ENCODE measurements around the gene EXOC8. TPM values are rescaled to one million over a fixed set of nuclear protein-coding genes. Genes with fewer than 3 reads are reported as not detected.

Gene EXOC8
- total and polyA plus RNA-seq, 9 of the 15 experiments (the other 6 are each of a cell fraction or from before 2014, with no cell fraction given): 2.1 to 13.6 (median 7.2) TPM

DNA sequence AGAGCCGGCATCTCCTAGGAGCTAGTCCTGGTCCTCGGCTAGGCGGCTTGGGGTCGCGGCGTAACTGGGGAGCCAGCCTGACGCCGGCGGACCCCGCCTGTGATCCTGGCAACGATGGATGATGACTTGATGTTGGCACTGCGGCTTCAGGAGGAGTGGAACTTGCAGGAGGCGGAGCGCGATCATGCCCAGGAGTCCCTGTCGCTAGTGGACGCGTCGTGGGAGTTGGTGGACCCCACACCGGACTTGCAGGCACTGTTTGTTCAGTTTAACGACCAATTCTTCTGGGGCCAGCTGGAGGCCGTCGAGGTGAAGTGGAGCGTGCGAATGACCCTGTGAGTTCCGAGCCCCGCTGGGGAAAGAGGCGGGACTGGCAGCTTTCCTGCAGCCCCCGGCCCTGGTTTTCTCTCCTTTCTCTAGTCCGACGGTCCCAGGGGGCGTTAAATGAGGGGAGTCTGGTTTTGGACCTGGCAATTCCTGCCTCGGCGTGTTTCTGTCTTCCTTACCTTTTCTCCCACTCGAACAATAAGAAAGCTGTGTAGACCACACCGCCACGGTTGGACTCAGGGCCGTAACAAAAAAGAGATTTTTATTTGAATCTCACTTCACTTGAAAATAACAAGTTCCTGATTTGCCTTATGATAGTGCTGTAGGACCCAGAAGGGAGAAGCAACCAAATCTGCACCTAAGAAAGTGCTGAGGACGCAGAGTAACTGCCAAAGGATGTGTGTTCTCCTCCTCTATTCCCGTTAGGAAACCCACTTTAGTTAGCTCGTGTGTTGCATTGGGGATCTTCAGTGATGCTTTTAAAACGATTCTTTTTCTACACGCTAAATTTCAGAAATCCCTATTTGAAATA lies 847 bp upstream of the EXOC8 start, which contains the start of gene SPRTN (continued):
- TF ChIP-seq, protein P1, sequence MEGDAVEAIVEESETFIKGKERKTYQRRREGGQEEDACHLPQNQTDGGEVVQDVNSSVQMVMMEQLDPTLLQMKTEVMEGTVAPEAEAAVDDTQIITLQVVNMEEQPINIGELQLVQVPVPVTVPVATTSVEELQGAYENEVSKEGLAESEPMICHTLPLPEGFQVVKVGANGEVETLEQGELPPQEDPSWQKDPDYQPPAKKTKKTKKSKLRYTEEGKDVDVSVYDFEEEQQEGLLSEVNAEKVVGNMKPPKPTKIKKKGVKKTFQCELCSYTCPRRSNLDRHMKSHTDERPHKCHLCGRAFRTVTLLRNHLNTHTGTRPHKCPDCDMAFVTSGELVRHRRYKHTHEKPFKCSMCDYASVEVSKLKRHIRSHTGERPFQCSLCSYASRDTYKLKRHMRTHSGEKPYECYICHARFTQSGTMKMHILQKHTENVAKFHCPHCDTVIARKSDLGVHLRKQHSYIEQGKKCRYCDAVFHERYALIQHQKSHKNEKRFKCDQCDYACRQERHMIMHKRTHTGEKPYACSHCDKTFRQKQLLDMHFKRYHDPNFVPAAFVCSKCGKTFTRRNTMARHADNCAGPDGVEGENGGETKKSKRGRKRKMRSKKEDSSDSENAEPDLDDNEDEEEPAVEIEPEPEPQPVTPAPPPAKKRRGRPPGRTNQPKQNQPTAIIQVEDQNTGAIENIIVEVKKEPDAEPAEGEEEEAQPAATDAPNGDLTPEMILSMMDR (IDR thresholded peaks at IDR 0.05 in 2 of 3, conservative IDR thresholded peaks at IDR 0.05 in 1 of 3; ENCODE audit: insufficient read depth in 2 of 3, low read depth in 1 of 3, low read length in 3 of 3): peak in 1 of 3 experiments; percentile 27; a peak in 1 of 6 replicates
- TF ChIP-seq MED1 (CRISPR knock-in tag; IDR thresholded peaks at IDR 0.05; ENCODE audit: borderline replicate concordance): no peak
- no peak for TF ChIP-seq CXXC5 (CRISPR knock-in tag; IDR thresholded peaks at IDR 0.05)
- TF ChIP-seq ZBTB33 (CRISPR knock-in tag; IDR thresholded peaks at IDR 0.05): no peak; the same call in 1 of the 2 replicates
- TF ChIP-seq, protein P2, sequence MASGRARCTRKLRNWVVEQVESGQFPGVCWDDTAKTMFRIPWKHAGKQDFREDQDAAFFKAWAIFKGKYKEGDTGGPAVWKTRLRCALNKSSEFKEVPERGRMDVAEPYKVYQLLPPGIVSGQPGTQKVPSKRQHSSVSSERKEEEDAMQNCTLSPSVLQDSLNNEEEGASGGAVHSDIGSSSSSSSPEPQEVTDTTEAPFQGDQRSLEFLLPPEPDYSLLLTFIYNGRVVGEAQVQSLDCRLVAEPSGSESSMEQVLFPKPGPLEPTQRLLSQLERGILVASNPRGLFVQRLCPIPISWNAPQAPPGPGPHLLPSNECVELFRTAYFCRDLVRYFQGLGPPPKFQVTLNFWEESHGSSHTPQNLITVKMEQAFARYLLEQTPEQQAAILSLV (tag; IDR thresholded peaks at IDR 0.05): no peak
- TF ChIP-seq, protein P3, sequence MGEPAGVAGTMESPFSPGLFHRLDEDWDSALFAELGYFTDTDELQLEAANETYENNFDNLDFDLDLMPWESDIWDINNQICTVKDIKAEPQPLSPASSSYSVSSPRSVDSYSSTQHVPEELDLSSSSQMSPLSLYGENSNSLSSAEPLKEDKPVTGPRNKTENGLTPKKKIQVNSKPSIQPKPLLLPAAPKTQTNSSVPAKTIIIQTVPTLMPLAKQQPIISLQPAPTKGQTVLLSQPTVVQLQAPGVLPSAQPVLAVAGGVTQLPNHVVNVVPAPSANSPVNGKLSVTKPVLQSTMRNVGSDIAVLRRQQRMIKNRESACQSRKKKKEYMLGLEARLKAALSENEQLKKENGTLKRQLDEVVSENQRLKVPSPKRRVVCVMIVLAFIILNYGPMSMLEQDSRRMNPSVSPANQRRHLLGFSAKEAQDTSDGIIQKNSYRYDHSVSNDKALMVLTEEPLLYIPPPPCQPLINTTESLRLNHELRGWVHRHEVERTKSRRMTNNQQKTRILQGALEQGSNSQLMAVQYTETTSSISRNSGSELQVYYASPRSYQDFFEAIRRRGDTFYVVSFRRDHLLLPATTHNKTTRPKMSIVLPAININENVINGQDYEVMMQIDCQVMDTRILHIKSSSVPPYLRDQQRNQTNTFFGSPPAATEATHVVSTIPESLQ (CRISPR knock-in tag; IDR thresholded peaks at IDR 0.05): 0 out of 2 replicates have a peak, but pooled peaks have one; percentile 97
- TF ChIP-seq GATA2 (CRISPR knock-in tag; IDR thresholded peaks at IDR 0.05): no peak
- no peak for TF ChIP-seq ZBTB9 (CRISPR knock-in tag; IDR thresholded peaks at IDR 0.05)
- TF ChIP-seq ETS1 (conservative IDR thresholded peaks at IDR 0.05; ENCODE audit: control insufficient read depth, low read depth, low read length): 0 out of 2 replicates have a peak, but pooled peaks have one; percentile 51
